HEK293T (cell line): ENCODE measurements around the gene LAG3.

Experiments used
- BHLHE40 ChIP-seq: fragments of 450-650 bp; IDR thresholded peaks from 2 replicates; pipeline ENCODE4 v1.6.1; 2016; ENCODE audit warnings: mild to moderate bottlenecking, moderate library complexity, borderline replicate concordance
- FOXK2 ChIP-seq: fragments of 450-650 bp; IDR thresholded peaks from 2 replicates; pipeline ENCODE4 v1.6.1; 2016; ENCODE audit warnings: mild to moderate bottlenecking
- SP1 ChIP-seq: fragments of 450-650 bp; IDR thresholded peaks from 2 replicates; pipeline ENCODE4 v1.6.1; 2017
- ZNF384 ChIP-seq: fragments of 450-650 bp; IDR thresholded peaks from 2 replicates; pipeline ENCODE4 v1.6.1; 2016

- no peak for TF ChIP-seq BHLHE40
- no peak for TF ChIP-seq ZNF384
- no peak for TF ChIP-seq FOXK2
- TF ChIP-seq SP1: no peak
Observed at GRCh38 chr12:6765048-6765633, 7.2 kb upstream of the LAG3 start.
